HG02623 (cell line): ENCODE results near the gene RSPH6A.
A peak's percentile ranks its signal among the peaks of the same experiment; 100 is the strongest.

Experiments used
- ATAC-seq: cut with Tn5 transposase; IDR thresholded peaks from one replicate; pipeline ENCODE4 v1.9.1; 2021; ENCODE audit warnings: moderate library complexity; ENCODE audit not compliant: unreplicated experiment

RSPH6A gene

DNA sequence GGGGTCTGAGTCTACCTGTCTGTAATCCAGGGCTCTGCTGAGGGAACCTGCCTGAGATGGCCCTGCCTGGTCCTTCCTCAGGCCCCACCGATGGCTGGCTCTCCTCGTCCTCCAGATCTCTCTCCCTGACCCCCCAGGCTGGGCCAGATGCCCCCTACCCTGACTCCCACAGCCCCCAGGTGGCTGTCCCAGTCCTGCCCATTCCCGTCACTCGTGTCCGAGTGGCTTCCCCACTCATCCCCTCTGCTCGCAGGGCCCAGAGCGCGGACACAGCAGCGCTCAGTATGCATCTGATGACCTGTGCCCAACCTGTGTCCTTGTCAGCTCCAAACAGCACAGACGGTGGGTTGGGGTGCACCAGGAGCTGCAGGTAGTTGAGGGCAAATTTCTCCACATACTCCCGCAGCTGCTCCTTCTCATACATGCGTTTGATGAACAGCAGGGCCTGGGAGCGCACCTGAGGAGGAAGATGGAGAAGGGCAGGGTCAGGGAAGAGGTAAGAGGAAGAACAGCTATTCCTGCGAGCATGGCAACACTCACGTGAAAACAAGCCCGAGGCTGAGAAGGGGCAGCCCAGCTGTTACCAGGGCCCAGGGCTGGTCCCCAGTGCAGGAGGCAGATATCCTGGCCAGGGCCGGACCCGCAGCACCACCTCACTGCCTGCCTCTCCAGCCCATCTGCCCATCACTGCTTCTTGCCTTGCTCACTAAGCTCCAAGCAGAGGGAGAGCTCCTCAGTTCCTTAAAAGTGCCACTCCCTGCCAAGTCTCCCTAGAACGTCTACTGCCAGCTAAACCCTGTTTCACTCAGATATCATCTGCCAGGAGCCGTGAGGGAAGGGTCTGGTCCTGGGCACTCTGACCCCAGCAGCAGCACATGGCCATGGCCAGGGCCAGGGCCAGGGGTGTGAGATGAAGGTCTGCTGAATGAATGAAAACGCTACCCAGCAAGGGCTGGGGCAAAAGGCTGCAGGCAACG, 11.1 kb upstream of the RSPH6A start:
- no peak for ATAC-seq

DNA sequence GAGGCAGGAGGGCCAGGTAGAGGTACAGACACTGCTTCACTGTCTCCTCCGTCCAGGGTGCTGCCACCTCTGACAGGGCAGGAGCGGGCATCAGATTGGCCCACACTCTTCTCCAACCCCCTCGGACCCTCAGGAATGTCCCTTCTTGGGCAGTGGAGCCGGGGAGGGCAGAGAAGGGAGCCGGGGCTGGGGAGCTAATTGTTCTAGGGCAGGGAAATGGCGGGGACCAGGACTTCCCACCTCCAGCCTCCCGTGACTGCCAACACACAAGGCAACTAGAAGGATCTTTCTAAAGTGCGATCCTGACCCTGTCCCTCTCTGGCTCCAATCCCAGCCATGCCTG, 10.1 kb upstream of the RSPH6A start:
- ATAC-seq: no peak

DNA sequence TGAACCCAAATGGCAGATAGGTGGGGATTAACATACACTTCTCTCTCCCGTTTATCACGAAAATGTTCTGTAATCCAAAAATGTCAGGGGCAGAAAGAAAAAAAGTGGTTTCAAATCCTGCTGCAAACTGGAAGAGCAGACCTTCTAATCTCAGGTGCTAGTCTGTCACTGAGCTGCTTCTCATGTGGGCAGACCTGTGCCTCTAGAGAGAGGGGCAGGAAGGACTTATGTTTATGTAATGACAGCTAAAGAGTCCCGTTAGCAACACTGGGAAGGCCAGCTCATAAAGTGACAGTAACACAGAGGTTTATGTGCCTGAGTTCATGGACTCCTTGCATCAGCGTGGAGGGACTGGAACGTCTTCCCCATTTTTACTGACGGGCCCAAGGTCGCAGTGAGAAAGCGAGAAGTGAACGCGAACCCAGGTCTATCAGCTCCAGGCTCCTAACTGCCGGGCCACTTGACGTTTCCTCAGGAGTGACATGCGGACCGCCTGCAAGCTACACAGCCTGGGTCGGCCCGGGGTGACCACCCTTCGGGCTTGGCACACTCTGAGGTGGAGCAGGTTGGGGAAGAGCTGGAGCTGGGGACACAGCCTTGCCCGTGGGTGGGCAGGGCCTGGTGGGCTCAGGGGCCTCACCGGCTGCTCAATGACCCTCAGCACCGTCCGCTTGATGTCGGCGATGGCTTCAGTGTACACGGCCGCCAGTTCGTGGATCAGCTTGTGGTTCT, 9.6 kb upstream of the RSPH6A start:
- no peak for ATAC-seq

- no peak for ATAC-seq
Observed at GRCh38 chr19:45824041-45824471, 8.9 kb upstream of the RSPH6A start.

DNA sequence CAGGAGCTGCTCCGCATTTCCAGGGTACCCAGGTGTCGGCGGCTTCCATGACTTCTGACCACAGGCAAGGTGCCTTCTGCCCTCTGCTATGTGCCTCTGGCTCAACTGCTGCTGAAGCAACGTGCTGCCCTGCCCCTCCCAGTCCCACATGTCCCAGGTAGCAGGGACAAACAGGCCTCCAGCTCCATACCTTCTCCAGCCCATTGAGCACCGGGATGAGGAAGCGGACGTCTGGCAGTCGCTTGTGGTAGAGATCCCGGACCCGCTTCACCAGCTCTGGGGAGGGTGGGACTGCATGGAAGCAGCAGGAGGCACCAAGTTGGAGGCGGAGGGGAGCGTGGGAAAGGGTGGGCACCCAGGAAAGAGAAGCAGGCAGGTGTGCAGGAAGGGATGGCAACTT, 8.1 kb upstream of the RSPH6A start:
- no peak for ATAC-seq

GRCh38 chr19:45822716-45823115, 7.6 kb upstream of the RSPH6A start:
- no peak for ATAC-seq

DNA sequence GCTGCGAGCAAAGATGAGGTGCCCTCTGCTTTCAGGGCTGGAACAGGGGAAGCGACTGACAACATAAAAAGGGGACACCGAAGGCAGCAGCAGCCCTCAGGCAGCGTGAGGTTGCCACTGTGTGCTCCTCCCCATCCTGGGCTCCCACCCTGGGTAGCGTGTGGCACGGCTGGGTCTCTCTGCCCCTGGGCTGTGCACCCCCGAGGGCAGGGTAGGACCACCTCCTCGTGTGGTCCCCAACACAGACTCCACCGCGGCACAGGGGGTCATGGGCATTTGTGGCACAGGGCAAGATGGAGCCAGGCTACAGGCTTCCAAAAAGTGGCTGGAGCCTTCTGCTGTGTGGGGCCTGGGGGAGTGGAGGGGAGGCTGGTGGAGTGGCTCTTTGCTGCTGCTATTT, 6.5 kb upstream of the RSPH6A start:
- no peak for ATAC-seq

DNA sequence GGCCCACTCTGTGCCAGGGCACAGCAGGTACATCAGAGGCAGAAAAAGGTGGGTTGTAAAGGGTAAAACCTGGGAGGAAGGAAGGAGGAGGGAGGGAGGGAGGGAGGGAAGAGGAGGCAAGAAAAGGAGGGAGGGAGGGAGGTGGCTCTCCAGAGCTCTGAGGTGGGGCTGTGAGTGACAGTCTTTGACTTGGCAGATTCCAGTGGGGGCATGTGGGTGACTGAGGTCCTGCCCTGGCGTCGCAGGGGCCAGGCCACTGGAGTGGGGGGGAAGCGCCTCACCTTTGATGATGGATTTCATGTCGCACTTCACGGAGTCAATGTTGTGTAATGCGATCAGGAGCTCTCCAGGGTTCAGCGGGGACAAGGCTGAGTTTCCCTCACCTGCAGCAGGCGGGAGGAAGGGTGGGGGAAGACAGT, 6.0 kb upstream of the RSPH6A start:
- ATAC-seq: no peak

- ATAC-seq: no peak
Observed at GRCh38 chr19:45820413-45821102, 5.5 kb upstream of the RSPH6A start.

- no peak for ATAC-seq
Observed at GRCh38 chr19:45819769-45820168, 4.7 kb upstream of the RSPH6A start.

GRCh38 chr19:45817725-45818301, 2.7 kb upstream of the RSPH6A start:
- no peak for ATAC-seq

- ATAC-seq: peak; percentile 75
Observed at GRCh38 chr19:45817010-45817724, 2.1 kb upstream of the RSPH6A start.

- ATAC-seq: no peak
Observed at GRCh38 chr19:45816236-45817009, 1.3 kb upstream of the RSPH6A start.

DNA sequence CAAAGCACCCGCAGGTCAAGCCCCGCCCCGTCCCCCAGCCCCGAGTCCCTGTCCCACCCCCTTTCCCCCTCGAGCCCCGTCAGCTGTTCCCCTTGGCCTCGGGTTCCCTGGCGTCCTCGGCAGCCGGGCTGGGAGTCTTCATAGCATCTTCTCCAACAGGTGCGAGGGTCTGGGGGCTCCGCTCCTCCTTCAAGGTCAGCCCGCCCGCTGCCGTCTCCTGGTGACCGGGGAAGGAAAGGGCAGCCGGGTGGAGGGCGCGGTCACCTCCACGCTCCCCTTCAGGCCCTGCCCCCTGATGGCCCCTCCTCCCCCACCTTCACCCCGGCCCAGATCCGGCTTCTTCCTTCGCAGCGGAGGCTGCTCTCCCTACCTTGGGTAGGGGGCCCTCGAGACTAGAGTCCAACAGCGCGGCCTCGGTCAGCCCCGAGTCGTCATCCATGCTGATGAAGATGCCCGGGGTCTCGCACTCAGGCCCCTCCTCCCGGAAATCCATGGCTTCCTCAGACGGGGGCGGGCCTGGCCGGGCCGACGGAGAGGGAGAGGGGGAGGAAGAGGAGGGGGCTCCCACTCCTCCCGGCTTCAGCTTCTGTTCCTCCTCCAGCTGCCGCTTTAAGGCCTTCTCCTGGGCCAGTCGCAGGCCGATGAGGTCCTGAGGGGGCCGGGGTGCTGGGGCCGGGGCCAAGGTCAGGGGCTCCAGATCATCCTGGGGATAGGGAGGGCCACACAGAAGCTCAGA, 541 bp upstream of the RSPH6A start:
- ATAC-seq: no peak

GRCh38 chr19:45814166-45814780, 835 bp downstream of the RSPH6A start:
- no peak for ATAC-seq

DNA sequence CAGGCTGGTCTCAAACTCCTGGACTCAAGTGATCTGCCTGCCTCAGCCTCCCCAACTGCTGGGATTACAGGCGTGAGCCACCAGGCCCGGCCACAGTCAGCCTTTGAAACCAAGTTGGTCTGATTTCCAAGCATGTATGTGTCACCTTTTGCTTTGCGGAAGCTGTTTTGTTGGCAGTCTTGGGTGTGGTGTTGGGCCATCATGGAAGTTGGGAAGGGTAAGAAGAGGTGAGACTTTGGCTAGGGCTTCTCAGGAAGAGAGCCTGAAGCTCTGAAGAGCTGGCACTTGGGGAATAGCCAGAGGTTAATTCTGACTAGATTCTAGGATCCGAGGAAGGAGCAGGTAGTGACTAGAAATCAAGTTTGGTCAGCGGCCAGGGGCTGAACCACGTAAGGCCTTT, 2.8 kb downstream of the RSPH6A start:
- ATAC-seq: no peak

GRCh38 chr19:45809643-45810159, 5.4 kb downstream of the RSPH6A start:
- no peak for ATAC-seq

DNA sequence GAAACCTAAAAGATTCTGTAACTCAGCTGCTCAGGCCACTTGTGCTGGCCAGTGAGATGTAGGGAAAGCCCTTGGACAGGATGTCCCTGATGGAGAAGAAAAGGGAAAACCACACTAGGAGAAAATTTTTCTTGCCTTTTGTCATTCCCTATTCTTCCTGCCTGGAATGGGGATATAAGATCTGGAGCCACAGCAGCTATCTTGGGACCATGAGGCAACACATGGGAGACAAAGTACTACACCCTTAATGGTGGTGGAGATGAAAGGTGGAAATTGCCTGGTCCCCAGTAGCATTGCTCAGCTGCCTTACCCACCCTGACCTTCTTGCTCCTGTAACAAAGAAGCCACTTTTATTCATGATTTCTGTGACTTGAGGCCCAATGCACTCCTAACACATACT, 9.4 kb downstream of the RSPH6A start:
- no peak for ATAC-seq

GRCh38 chr19:45804959-45805230, 10.2 kb downstream of the RSPH6A start:
- ATAC-seq: no peak
